Stomach (tissue), 4 donors: ENCODE data around the gene ZNF81.
"Not testable (repeated sequence)": the region's sequence is repeated elsewhere in the genome, so short reads cannot be mapped to it uniquely, and the experiment has no call there.

Experiments
- CTCF ChIP-seq, 7 experiments: fragments of 450-650 bp in 4 of 7; fragments of 200-600 bp in 3 of 7; sonication (generic) in 3 of 7; IDR thresholded peaks; one replicate each; pipeline ENCODE4 v1.5.1; 2016 to 2019; ENCODE audit warnings: antibody characterized with exemption in 7 of 7, control low read depth in 2 of 7, mild to moderate bottlenecking in 1 of 7
- POLR2A ChIP-seq, 4 donors: fragments of 450-650 bp; IDR thresholded peaks; one replicate each; pipeline ENCODE4 v1.6.1; 2016; ENCODE audit warnings: antibody characterized with exemption in 4 of 4, control low read depth in 2 of 4, mild to moderate bottlenecking in 1 of 4, moderate library complexity in 1 of 4

- TF ChIP-seq CTCF, POLR2A (IDR thresholded peaks at IDR 0.05): not testable (repeated sequence)
Measured at GRCh38 chrX:47965526-47965925, 128.8 kb downstream of the ZNF81 start.
